GM12873 (cell line): Measurements from ENCODE around the gene ASB5.

Experiments used
- TF ChIP-seq, protein P1 (sequence below): IDR thresholded peaks from 2 replicates; pipeline ENCODE4 v1.5.1; 2012; ENCODE audit warnings: low read depth, mild to moderate bottlenecking, moderate library complexity, low read length, control low read depth; ENCODE audit not compliant: insufficient read depth; ENCODE audit errors: missing control alignments

The ASB5 gene

GRCh38 chr4:176187624-176188023 is 81.4 kb downstream of the ASB5 start:
- TF ChIP-seq, protein P1, sequence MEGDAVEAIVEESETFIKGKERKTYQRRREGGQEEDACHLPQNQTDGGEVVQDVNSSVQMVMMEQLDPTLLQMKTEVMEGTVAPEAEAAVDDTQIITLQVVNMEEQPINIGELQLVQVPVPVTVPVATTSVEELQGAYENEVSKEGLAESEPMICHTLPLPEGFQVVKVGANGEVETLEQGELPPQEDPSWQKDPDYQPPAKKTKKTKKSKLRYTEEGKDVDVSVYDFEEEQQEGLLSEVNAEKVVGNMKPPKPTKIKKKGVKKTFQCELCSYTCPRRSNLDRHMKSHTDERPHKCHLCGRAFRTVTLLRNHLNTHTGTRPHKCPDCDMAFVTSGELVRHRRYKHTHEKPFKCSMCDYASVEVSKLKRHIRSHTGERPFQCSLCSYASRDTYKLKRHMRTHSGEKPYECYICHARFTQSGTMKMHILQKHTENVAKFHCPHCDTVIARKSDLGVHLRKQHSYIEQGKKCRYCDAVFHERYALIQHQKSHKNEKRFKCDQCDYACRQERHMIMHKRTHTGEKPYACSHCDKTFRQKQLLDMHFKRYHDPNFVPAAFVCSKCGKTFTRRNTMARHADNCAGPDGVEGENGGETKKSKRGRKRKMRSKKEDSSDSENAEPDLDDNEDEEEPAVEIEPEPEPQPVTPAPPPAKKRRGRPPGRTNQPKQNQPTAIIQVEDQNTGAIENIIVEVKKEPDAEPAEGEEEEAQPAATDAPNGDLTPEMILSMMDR: no peak

DNA sequence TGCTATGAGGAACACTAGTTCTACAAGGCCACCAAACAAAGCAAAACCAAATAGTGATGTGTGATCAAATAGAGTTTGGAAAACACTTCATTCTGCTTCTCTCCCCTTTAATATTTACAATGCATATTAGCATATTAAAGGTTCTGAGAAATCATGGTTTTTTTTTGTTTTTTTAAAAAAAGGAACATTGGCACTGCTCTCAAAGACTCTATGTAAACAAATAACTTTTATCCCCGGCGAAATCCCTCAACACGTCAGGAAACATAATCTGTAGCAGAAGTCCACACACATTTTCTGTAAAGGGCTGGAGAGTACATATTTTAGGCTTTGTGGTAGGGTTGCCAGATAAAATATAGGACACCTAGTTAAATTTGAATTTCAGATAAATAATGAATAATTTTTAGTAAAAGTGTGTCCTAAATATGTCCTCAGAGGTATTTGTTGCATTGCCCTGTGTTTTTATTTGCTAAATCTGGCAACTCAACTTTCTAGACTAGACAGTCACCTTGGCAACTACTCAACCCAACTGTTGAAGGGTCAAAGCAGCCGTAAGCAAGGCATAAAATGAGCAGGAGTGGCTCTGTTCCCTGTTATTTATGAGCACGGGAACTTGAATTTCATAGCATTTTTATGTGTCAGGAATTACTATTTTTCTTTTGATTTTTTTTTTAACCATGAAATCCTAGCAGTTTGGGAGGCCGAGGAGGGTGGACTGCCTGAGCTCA is 82.2 kb downstream of the ASB5 start:
- TF ChIP-seq, protein P1: no peak

DNA sequence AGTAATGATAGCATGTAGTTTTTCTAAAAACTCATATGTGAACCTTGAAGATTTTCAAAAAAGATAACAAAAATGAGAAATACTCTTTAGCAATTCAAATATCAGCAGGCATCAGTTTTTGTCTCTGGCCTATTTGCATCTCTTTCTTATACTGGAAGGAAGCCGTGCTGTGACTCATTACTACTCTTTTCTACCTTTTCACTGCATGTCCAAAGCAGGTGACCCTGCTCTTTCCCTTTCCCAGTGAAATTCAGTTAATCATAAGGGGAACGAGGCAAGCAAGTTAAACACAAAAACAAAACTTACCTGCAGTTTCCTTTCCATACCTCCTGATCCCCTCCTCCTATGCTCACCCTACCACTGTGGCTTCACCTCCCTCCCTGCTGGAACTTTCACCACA is 83.0 kb downstream of the ASB5 start:
- TF ChIP-seq, protein P1: no peak

DNA sequence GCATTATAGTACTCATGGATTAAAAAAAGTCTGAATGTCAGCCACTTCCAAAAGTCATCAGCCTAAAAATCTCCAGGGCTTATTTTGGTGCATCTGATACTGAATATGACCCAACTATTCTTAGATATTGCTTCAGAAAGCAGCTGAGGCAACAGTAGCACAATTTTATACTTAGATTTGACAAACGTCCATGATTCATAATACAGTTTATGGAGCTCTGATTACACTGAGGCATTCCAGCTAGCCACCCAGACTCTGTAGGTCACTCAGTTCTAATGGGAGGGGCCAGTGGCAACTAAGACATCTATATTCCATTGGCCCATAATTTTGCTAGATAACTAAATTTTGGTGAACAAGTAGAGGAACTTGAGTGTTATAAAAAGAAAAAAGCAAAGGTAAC is 84.0 kb downstream of the ASB5 start:
- TF ChIP-seq, protein P1: no peak
